HepG2 (cell line): ENCODE measurements around the gene TNFAIP8L2. TPM values are rescaled to one million over a fixed set of nuclear protein-coding genes. Genes with fewer than 3 reads are reported as not detected.

Experiments
- EED ChIP-seq: sonication (generic); formaldehyde crosslinking; IDR thresholded peaks from 2 replicates; pipeline ENCODE4 v1.5.0; 2020; ENCODE audit warnings: mild to moderate bottlenecking, missing genetic modification reagents
- FOXC1 ChIP-seq: sonication (generic); formaldehyde crosslinking; IDR thresholded peaks from 2 replicates; pipeline ENCODE4 v1.8.0; 2022; ENCODE audit warnings: mild to moderate bottlenecking, missing genetic modification reagents, borderline replicate concordance
- NCOA1 ChIP-seq: sonication (generic); formaldehyde crosslinking; IDR thresholded peaks from 2 replicates; pipeline ENCODE4 v1.9.0; 2021; ENCODE audit warnings: missing genetic modification reagents
- RELA ChIP-seq: sonication (generic); formaldehyde crosslinking; IDR thresholded peaks from 2 replicates; pipeline ENCODE4 v1.4.0; 2020; ENCODE audit warnings: missing genetic modification reagents
- SNAI1 ChIP-seq: sonication (generic); formaldehyde crosslinking; IDR thresholded peaks from 2 replicates; pipeline ENCODE4 v1.5.0; 2020; ENCODE audit warnings: mild to moderate bottlenecking, missing genetic modification reagents, borderline replicate concordance
- ZBTB21 ChIP-seq: sonication (generic); formaldehyde crosslinking; IDR thresholded peaks from 2 replicates; pipeline ENCODE4 v1.4.0; 2020; ENCODE audit warnings: missing genetic modification reagents
- ZNF557 ChIP-seq: sonication (generic); formaldehyde crosslinking; IDR thresholded peaks from 2 replicates; pipeline ENCODE4 v1.4.0; 2020; ENCODE audit warnings: missing genetic modification reagents
- ZNF616 ChIP-seq: sonication (generic); formaldehyde crosslinking; IDR thresholded peaks from 2 replicates; pipeline ENCODE4 v1.5.0; 2020; ENCODE audit warnings: low read depth, mild to moderate bottlenecking, missing genetic modification reagents
- ZNF772 ChIP-seq: sonication (generic); formaldehyde crosslinking; IDR thresholded peaks from 2 replicates; pipeline ENCODE4 v1.5.0; 2020; ENCODE audit warnings: mild to moderate bottlenecking, missing genetic modification reagents
- ZSCAN22 ChIP-seq: sonication (generic); formaldehyde crosslinking; IDR thresholded peaks from 2 replicates; pipeline ENCODE4 v1.4.0; 2020; ENCODE audit warnings: mild to moderate bottlenecking, missing genetic modification reagents
- polyA plus RNA-seq, 8 experiments: library from polyadenylated mRNA; depleted of rRNA in 3 of 8; stranded (reverse) in 7 of 8; unstranded in 1 of 8; fragments of >200 nt; fragmentation: Illumina TruSeq in 4 of 8; extraction: Trizol in 4 of 8; gene quantifications; 2 replicates each; pipeline versions ENCODE4 v1.2.1 to v1.2.3, GENCODE V29; 2011 to 2016; ENCODE audit warnings: low read depth in 4 of 8, missing spikeins in 1 of 8, mixed read lengths in 1 of 8; ENCODE audit not compliant: insufficient read depth in 1 of 8
- total RNA-seq, 5 experiments: library from RNA; depleted of rRNA; stranded (reverse); fragments of >200 nt; fragmentation: Illumina TruSeq; extraction: Trizol; gene quantifications; 2 replicates each; pipeline ENCODE4 v1.2.3, GENCODE V29; 2016; ENCODE audit warnings: low read depth in 1 of 5
- TF ChIP-seq, protein P1 (sequence below): sonication (generic); formaldehyde crosslinking; IDR thresholded peaks from 2 replicates; pipeline ENCODE4 v1.8.0; 2023; ENCODE audit warnings: mild to moderate bottlenecking, missing genetic modification reagents
- TF ChIP-seq, protein P2 (sequence below): sonication (generic); formaldehyde crosslinking; IDR thresholded peaks from 2 replicates; pipeline ENCODE4 v1.5.0; 2020; ENCODE audit warnings: missing genetic modification reagents
- TF ChIP-seq, protein P3 (sequence below): sonication (generic); formaldehyde crosslinking; IDR thresholded peaks from 2 replicates; pipeline ENCODE4 v1.4.0; 2020; ENCODE audit warnings: mild to moderate bottlenecking, missing genetic modification reagents, borderline replicate concordance
- TF ChIP-seq, protein P4 (sequence below): sonication (generic); formaldehyde crosslinking; IDR thresholded peaks from 2 replicates; pipeline ENCODE4 v1.5.0; 2020; ENCODE audit warnings: missing genetic modification reagents
- TF ChIP-seq, protein P5 (sequence below): IDR thresholded peaks from 2 replicates; pipeline ENCODE4 v1.6.1; 2016; ENCODE audit warnings: low read depth
- TF ChIP-seq, protein P6 (sequence below): sonication (generic); formaldehyde crosslinking; IDR thresholded peaks from 2 replicates; pipeline ENCODE4 v1.4.0; 2020; ENCODE audit warnings: missing genetic modification reagents, mild to moderate bottlenecking, borderline replicate concordance

The TNFAIP8L2 gene
- total and polyA plus RNA-seq, 2 of the 13 experiments (the other 11 are each of a cell fraction or from before 2014, with no cell fraction given): not detected

DNA sequence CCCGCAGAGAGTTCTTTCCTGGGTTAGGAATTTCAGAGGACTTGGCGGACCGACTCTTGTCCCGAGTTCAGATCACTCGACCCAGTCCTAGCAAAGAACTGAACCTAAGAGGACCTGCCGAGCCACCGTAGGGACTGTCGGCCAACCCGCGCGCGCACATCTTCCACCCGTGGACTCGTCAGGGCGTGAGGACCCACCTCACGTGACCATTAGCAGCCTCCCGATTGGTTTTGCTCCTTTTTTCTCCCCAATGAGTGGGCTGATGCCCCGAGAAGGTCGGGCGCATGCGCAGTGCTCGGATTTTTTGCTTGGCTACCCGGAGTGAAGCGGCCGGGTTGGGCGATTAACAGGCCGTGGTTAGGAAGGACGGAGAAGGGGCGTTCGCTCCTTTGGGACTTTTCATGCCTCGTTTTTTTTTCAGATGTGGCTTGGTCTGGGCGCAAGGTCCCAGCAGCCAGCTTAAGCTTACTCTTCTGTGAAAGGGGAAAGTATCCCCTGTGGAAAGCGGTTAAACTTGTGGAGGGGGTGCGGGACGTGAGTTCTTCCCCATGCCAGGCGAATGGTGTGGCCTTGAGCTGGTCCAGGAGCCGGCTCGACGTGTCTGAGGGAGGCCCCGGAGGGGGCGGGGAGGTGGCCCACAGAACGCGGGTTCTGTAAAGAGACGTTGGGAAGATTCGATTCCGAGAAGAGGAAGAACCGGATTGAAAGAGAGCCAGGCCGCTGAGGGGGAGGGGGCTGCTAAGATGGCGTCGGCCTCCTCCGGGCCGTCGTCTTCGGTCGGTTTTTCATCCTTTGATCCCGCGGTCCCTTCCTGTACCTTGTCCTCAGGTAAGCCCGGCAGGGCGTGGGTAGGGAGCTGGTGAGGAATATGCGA is 42.0 kb downstream of the TNFAIP8L2 start, which contains the start of gene PIP5K1A (continued):
- TF ChIP-seq, protein P1, sequence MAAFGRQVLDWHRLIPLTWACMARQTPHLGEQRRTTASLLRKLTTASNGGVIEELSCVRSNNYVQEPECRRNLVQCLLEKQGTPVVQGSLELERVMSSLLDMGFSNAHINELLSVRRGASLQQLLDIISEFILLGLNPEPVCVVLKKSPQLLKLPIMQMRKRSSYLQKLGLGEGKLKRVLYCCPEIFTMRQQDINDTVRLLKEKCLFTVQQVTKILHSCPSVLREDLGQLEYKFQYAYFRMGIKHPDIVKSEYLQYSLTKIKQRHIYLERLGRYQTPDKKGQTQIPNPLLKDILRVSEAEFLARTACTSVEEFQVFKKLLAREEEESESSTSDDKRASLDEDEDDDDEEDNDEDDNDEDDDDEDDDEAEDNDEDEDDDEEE (CRISPR knock-in tag): no peak
- TF ChIP-seq, protein P2, sequence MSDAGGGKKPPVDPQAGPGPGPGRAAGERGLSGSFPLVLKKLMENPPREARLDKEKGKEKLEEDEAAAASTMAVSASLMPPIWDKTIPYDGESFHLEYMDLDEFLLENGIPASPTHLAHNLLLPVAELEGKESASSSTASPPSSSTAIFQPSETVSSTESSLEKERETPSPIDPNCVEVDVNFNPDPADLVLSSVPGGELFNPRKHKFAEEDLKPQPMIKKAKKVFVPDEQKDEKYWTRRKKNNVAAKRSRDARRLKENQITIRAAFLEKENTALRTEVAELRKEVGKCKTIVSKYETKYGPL (CRISPR knock-in tag): no peak; the same call in 1 of the 2 replicates
- TF ChIP-seq, protein P3, sequence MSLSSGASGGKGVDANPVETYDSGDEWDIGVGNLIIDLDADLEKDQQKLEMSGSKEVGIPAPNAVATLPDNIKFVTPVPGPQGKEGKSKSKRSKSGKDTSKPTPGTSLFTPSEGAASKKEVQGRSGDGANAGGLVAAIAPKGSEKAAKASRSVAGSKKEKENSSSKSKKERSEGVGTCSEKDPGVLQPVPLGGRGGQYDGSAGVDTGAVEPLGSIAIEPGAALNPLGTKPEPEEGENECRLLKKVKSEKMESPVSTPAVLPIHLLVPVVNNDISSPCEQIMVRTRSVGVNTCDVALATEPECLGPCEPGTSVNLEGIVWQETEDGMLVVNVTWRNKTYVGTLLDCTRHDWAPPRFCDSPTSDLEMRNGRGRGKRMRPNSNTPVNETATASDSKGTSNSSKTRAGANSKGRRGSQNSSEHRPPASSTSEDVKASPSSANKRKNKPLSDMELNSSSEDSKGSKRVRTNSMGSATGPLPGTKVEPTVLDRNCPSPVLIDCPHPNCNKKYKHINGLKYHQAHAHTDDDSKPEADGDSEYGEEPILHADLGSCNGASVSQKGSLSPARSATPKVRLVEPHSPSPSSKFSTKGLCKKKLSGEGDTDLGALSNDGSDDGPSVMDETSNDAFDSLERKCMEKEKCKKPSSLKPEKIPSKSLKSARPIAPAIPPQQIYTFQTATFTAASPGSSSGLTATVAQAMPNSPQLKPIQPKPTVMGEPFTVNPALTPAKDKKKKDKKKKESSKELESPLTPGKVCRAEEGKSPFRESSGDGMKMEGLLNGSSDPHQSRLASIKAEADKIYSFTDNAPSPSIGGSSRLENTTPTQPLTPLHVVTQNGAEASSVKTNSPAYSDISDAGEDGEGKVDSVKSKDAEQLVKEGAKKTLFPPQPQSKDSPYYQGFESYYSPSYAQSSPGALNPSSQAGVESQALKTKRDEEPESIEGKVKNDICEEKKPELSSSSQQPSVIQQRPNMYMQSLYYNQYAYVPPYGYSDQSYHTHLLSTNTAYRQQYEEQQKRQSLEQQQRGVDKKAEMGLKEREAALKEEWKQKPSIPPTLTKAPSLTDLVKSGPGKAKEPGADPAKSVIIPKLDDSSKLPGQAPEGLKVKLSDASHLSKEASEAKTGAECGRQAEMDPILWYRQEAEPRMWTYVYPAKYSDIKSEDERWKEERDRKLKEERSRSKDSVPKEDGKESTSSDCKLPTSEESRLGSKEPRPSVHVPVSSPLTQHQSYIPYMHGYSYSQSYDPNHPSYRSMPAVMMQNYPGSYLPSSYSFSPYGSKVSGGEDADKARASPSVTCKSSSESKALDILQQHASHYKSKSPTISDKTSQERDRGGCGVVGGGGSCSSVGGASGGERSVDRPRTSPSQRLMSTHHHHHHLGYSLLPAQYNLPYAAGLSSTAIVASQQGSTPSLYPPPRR (CRISPR knock-in tag): no peak
- TF ChIP-seq FOXC1 (CRISPR knock-in tag) (no peak), ZSCAN22 (CRISPR knock-in tag) (no peak), NCOA1 (CRISPR knock-in tag) (no peak), ZBTB21 (no peak), ZNF772 (CRISPR knock-in tag) (peak; percentile 18; the same call in 1 of the 2 replicates), SNAI1 (CRISPR knock-in tag) (no peak; the same call in 1 of the 2 replicates), ZNF616 (CRISPR knock-in tag) (no peak), ZNF557 (CRISPR knock-in tag) (no peak), RELA (no peak), EED (CRISPR knock-in tag) (no peak)
- TF ChIP-seq, protein P4, sequence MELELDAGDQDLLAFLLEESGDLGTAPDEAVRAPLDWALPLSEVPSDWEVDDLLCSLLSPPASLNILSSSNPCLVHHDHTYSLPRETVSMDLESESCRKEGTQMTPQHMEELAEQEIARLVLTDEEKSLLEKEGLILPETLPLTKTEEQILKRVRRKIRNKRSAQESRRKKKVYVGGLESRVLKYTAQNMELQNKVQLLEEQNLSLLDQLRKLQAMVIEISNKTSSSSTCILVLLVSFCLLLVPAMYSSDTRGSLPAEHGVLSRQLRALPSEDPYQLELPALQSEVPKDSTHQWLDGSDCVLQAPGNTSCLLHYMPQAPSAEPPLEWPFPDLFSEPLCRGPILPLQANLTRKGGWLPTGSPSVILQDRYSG (CRISPR knock-in tag): no peak
- TF ChIP-seq, protein P5, sequence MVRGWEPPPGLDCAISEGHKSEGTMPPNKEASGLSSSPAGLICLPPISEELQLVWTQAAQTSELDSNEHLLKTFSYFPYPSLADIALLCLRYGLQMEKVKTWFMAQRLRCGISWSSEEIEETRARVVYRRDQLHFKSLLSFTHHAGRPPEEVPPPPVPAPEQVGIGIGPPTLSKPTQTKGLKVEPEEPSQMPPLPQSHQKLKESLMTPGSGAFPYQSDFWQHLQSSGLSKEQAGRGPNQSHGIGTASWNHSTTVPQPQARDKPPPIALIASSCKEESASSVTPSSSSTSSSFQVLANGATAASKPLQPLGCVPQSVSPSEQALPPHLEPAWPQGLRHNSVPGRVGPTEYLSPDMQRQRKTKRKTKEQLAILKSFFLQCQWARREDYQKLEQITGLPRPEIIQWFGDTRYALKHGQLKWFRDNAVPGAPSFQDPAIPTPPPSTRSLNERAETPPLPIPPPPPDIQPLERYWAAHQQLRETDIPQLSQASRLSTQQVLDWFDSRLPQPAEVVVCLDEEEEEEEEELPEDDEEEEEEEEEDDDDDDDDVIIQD (CRISPR knock-in tag): peak; percentile 68; the same call in 1 of the 2 replicates
- TF ChIP-seq, protein P6, sequence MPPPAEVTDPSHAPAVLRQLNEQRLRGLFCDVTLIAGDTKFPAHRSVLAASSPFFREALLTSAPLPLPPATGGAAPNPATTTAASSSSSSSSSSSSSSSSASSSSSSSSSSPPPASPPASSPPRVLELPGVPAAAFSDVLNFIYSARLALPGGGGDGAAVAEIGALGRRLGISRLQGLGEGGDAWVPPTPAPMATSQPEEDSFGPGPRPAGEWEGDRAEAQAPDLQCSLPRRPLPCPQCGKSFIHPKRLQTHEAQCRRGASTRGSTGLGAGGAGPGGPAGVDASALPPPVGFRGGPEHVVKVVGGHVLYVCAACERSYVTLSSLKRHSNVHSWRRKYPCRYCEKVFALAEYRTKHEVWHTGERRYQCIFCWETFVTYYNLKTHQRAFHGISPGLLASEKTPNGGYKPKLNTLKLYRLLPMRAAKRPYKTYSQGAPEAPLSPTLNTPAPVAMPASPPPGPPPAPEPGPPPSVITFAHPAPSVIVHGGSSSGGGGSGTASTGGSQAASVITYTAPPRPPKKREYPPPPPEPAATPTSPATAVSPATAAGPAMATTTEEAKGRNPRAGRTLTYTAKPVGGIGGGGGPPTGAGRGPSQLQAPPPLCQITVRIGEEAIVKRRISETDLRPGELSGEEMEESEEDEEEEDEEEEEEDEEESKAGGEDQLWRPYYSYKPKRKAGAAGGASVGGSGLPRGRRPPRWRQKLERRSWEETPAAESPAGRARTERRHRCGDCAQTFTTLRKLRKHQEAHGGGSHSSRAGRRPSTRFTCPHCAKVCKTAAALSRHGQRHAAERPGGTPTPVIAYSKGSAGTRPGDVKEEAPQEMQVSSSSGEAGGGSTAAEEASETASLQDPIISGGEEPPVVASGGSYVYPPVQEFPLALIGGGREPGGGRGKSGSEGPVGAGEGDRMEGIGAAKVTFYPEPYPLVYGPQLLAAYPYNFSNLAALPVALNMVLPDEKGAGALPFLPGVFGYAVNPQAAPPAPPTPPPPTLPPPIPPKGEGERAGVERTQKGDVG (CRISPR knock-in tag): no peak
